Spleen (tissue), 11 donors: ENCODE data around the gene ERBB4. TPM values are rescaled to one million over a fixed set of nuclear protein-coding genes. Genes with fewer than 3 reads are reported as not detected.

Experiments
- DNase-seq: peaks from one replicate; pipeline ENCODE4 v3.0.0-alpha.2; 2020
- H3K27ac ChIP-seq, 8 donors: fragments of 200-600 bp; sonication (generic) in 7 of 8; 1 replicate in 4 of 8; 2 replicates in 4 of 8; pipeline versions ENCODE4 v1.5.0 to v1.8.0; 2016 to 2021; ENCODE audit warnings: inconsistent platforms in 4 of 8, mild to moderate bottlenecking in 4 of 8, moderate library complexity in 1 of 8
- H3K27me3 ChIP-seq, 7 donors: fragments of 200-600 bp; sonication (generic) in 6 of 7; replicated peaks in 1 of 7; 1 replicate in 4 of 7; 2 replicates in 3 of 7; pipeline versions ENCODE4 v1.5.0 to v1.8.0; 2016 to 2021; ENCODE audit warnings: inconsistent platforms in 3 of 7, mild to moderate bottlenecking in 1 of 7
- H3K36me3 ChIP-seq, 6 donors: fragments of 200-600 bp; sonication (generic) in 5 of 6; 1 replicate in 4 of 6; 2 replicates in 2 of 6; pipeline versions ENCODE4 v1.5.0 to v1.8.0; 2016 to 2021; ENCODE audit warnings: inconsistent platforms in 2 of 6
- H3K4me1 ChIP-seq, 6 donors: fragments of 200-600 bp; sonication (generic) in 5 of 6; 1 replicate in 3 of 6; 2 replicates in 3 of 6; pipeline versions ENCODE4 v1.5.0 to v1.8.0; 2016 to 2021; ENCODE audit warnings: inconsistent platforms in 3 of 6
- H3K4me3 ChIP-seq, 8 donors: fragments of 200-600 bp; sonication (generic) in 7 of 8; 1 replicate in 4 of 8; 2 replicates in 4 of 8; pipeline versions ENCODE4 v1.5.0 to v1.8.0; 2016 to 2021; ENCODE audit warnings: inconsistent platforms in 4 of 8, mild to moderate bottlenecking in 4 of 8, moderate library complexity in 2 of 8
- H3K9me3 ChIP-seq, 8 donors: fragments of 200-600 bp; sonication (generic) in 7 of 8; 1 replicate in 4 of 8; 2 replicates in 4 of 8; pipeline versions ENCODE4 v1.5.0 to v1.8.0; 2016 to 2021; ENCODE audit warnings: inconsistent platforms in 4 of 8
- CTCF ChIP-seq, 11 experiments: fragments of 200-600 bp in 7 of 11; fragments of 450-650 bp in 4 of 11; sonication (generic) in 4 of 11; IDR thresholded peaks in 8 of 11; conservative IDR thresholded peaks in 3 of 11; 1 replicate in 7 of 11; 2 replicates in 4 of 11; pipeline versions ENCODE4 v1.4.0 to v1.8.0; 2016 to 2021; ENCODE audit warnings: antibody characterized with exemption in 11 of 11, inconsistent platforms in 4 of 11, mild to moderate bottlenecking in 1 of 11
- POLR2A ChIP-seq, 3 donors: fragments of 450-650 bp; IDR thresholded peaks; one replicate each; pipeline ENCODE4 v1.5.1; 2017; ENCODE audit warnings: antibody characterized with exemption in 3 of 3, mild to moderate bottlenecking in 1 of 3
- POLR2AphosphoS5 ChIP-seq, 3 donors: sonication (generic); formaldehyde crosslinking; IDR thresholded peaks; one replicate each; pipeline ENCODE4 v1.5.1; 2017; ENCODE audit warnings: antibody characterized with exemption in 3 of 3
- WGBS, 5 donors: extraction: QIAGEN DNeasy Blood & Tissue Kit in 3 of 5; methylation state at CpG; one replicate each; pipeline versions ENCODE4 v1.1.5 to v1.1.7; 2013 to 2018; 5-methylcytosine and 5-hydroxymethylcytosine counted together
- intact Hi-C: fragments of 100-400 bp; cut with DNase I; formaldehyde crosslinking; loops from one replicate; pipeline ENCODE4 v1.15.0; 2023; ENCODE audit warnings: low total_unique reads
- polyA plus RNA-seq, 3 donors: library from polyadenylated mRNA; stranded (reverse); fragments of 200-250 nt; gene quantifications; one replicate each; pipeline ENCODE4 v1.2.1, GENCODE V29; 2013
- total RNA-seq, 7 donors: library from RNA; depleted of rRNA in 3 of 7; stranded (reverse); fragments of >200 nt in 3 of 7; fragmentation: NEBNext Ultra II Directional in 4 of 7; extraction: Animal tissue kit (Norgen Biotek cat#: 25700) in 4 of 7; gene quantifications; one replicate each; pipeline versions ENCODE4 v1.1.0 to v1.2.1, GENCODE V29; 2016 to 2021
- donor health status: healthy with polysubstance abuse.
- donor health status: DM: no; HTN: no; CAD: no; lungs with moderate emphysema.
- donor health status: DM: no; HTN: no; CAD: no.
- donor health status: Bipolar disorder and iron deficiency.
- donor health status: healthy.
- donor health status: DM: no; HTN: no; CAD: no.
- donor health status: DM: yes; HTN: yes; CAD: no.

ERBB4 gene
- total and polyA plus RNA-seq, 10 donors = under 0.01 to 1.4 (median 0.35) TPM

- WGBS, 5 donors = 67 to 88% (median 80%) methylated on average over 1 of the region's 1 CpG
- DNase-seq = no peak
- Histone ChIP-seq H3K36me3 (no peaks in the 10 kb centered on the region), H3K27me3 (no peaks in the 10 kb centered on the region), H3K4me3 (no peak overlapping the region), H3K27ac (no peak overlapping the region), H3K4me1 (no peaks in the 10 kb centered on the region), H3K9me3 (peaks cover 0 to 11% (median 4%) of the 10 kb centered on the region in 8 donors)
- TF ChIP-seq CTCF (IDR thresholded peaks at IDR 0.05 in 8 of 11, conservative IDR thresholded peaks at IDR 0.05 in 3 of 11) = no peak
- no peak for TF ChIP-seq POLR2A (IDR thresholded peaks at IDR 0.05)
- TF ChIP-seq POLR2AphosphoS5 (IDR thresholded peaks at IDR 0.05) = no peak
- intact Hi-C loops = no loop called here
Measured at GRCh38 chr2:211690736-211691135, 847.9 kb downstream of the ERBB4 start.

- DNase-seq = no peak
- Histone ChIP-seq H3K36me3 (no peaks in the 10 kb centered on the region), H3K4me1 (no peaks in the 10 kb centered on the region), H3K9me3 (peaks cover 0 to 37% (median 29%) of the 10 kb centered on the region in 8 donors), H3K27me3 (no peaks in the 10 kb centered on the region), H3K27ac (no peak overlapping the region), H3K4me3 (no peak overlapping the region)
- 49 to 66% (median 56%) methylated on average over 2 of the region's 2 CpGs for WGBS, 5 donors
- no peak for TF ChIP-seq CTCF (IDR thresholded peaks at IDR 0.05 in 8 of 11, conservative IDR thresholded peaks at IDR 0.05 in 3 of 11)
- no peak for TF ChIP-seq POLR2A (IDR thresholded peaks at IDR 0.05)
- intact Hi-C loops = no loop called here
Measured at GRCh38 chr2:211688196-211688595, 850.4 kb downstream of the ERBB4 start.

GRCh38 chr2:211674715-211675114 lies 863.9 kb downstream of the ERBB4 start:
- H3K36me3 ChIP-seq = no peaks in the 10 kb centered on the region
- H3K4me3 ChIP-seq = no peak overlapping the region
- no peaks in the 10 kb centered on the region for H3K27me3 ChIP-seq
- intact Hi-C loops = no loop called here
- TF ChIP-seq POLR2A (IDR thresholded peaks at IDR 0.05) = no peak
- no peak for TF ChIP-seq CTCF (IDR thresholded peaks at IDR 0.05 in 8 of 11, conservative IDR thresholded peaks at IDR 0.05 in 3 of 11)
- TF ChIP-seq POLR2AphosphoS5 (IDR thresholded peaks at IDR 0.05) = no peak
- H3K9me3 ChIP-seq = peaks cover 0 to 8% (median 0%) of the 10 kb centered on the region in 8 donors
- DNase-seq = no peak
- WGBS, 5 donors = 54 to 76% (median 61%) methylated on average over 2 of the region's 2 CpGs
- no peaks in the 10 kb centered on the region for H3K4me1 ChIP-seq
- no peak overlapping the region for H3K27ac ChIP-seq

GRCh38 chr2:211673133-211673905 lies 865.3 kb downstream of the ERBB4 start:
- WGBS, 5 donors = 70 to 79% (median 76%) methylated on average over 3 of the region's 3 CpGs
- Histone ChIP-seq H3K36me3 (no peaks in the 10 kb centered on the region), H3K4me1 (no peaks in the 10 kb centered on the region), H3K9me3 (no peaks in the 10 kb centered on the region), H3K27ac (no peak overlapping the region), H3K4me3 (no peak overlapping the region), H3K27me3 (no peaks in the 10 kb centered on the region)
- no peak for DNase-seq
- TF ChIP-seq POLR2AphosphoS5 (IDR thresholded peaks at IDR 0.05) (no peak), POLR2A (IDR thresholded peaks at IDR 0.05) (no peak), CTCF (IDR thresholded peaks at IDR 0.05 in 8 of 11, conservative IDR thresholded peaks at IDR 0.05 in 3 of 11) (no peak)
- intact Hi-C loops = no loop called here
